Ishikawa (cell line): ENCODE results near the gene MRPL19.

Experiments used
- CEBPB ChIP-seq: IDR thresholded peaks from 2 replicates; pipeline ENCODE4 v1.6.1; 2012
- CREB1 ChIP-seq: IDR thresholded peaks from 2 replicates; pipeline ENCODE4 v1.6.1; 2012; ENCODE audit warnings: low read depth
- EGR1 ChIP-seq: IDR thresholded peaks from 2 replicates; pipeline ENCODE4 v1.6.1; 2012
- EP300 ChIP-seq: IDR thresholded peaks from 2 replicates; pipeline ENCODE4 v1.6.1; 2012; ENCODE audit warnings: borderline replicate concordance
- FOXM1 ChIP-seq: IDR thresholded peaks from 2 replicates; pipeline ENCODE4 v1.6.1; 2012; ENCODE audit warnings: low read depth, borderline replicate concordance
- NFIC ChIP-seq: IDR thresholded peaks from 2 replicates; pipeline ENCODE4 v1.6.1; 2012
- RAD21 ChIP-seq: IDR thresholded peaks from 2 replicates; pipeline ENCODE4 v1.6.1; 2012; ENCODE audit warnings: low read depth
- TAF1 ChIP-seq: IDR thresholded peaks from 2 replicates; pipeline ENCODE4 v1.6.1; 2012; ENCODE audit warnings: low read depth, mild to moderate bottlenecking
- TCF12 ChIP-seq: IDR thresholded peaks from 2 replicates; pipeline ENCODE4 v1.6.1; 2012; ENCODE audit warnings: low read depth
- TEAD4 ChIP-seq: IDR thresholded peaks from 2 replicates; pipeline ENCODE4 v1.6.1; 2012
- YY1 ChIP-seq: IDR thresholded peaks from 2 replicates; pipeline ENCODE4 v1.6.1; 2012; ENCODE audit warnings: low read depth
- ZBTB7A ChIP-seq: IDR thresholded peaks from 2 replicates; pipeline ENCODE4 v1.6.1; 2012; ENCODE audit warnings: low read depth
- TF ChIP-seq, protein P1 (sequence below): IDR thresholded peaks from 2 replicates; pipeline ENCODE4 v1.6.1; 2012
- TF ChIP-seq, protein P2 (sequence below): IDR thresholded peaks from 2 replicates; pipeline ENCODE4 v1.6.1; 2012
- TF ChIP-seq, protein P3 (sequence below): IDR thresholded peaks from 2 replicates; pipeline ENCODE4 v1.6.1; 2012; ENCODE audit warnings: low read depth, mild to moderate bottlenecking

The MRPL19 gene

DNA sequence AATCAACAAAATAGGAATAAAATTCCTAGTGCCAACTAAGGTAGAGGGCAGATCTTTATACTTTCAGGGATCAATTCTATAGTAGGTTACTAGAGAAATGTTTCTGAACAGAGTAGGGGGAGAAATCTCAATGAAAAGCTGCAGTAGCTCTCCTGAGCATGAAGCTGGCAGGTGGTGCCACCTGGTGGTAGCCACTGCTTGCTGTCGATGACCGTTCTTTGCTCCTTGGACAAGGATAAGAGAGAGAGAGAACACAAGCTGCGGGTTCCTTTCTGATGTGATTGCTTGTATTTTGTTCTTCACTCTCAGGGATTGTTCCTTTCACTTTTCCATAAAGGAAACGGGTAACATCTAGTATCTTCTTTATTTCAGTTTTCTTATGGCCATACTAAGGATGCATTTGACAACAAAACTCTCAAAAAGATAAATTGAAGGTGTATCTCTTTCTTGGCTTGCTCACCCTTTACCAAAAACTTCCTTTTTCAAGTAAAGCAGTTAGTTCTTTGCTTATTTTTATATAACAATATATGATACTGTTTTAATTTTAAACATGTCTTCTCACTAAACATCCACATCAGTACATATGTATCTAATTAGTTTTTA, 18.6 kb upstream of the MRPL19 start:
- TF ChIP-seq RAD21 (peak; percentile 91), TAF1 (no peak)

DNA sequence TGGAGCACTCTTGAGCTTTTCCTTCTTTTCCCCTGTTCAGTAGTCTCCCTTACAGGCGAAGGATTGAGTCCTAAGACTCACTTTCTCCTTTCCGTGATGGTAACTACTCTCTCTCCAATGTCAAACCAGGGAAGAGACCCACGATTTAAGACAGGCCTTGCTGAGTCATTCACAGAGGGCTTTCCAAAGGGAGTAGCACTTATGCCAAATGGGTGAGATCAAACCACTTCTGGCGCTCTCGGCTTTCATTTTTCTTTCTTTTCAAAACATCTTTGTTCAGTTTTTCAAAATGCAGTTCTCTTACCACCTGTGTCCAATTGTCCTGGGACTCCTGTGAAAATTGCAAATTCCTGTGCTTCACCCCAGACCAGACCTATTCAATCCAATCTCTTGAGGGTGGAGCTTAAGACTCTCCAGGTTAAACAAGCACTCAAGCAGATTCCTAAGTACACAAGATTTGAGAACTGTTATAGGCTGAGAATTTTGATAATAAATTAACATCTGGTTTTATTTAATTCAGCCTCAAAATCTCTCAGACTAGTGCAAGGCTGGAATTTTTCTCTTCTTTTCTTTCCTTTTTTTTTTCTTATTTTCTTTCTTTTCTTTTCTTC, 14.4 kb upstream of the MRPL19 start:
- TF ChIP-seq RAD21 (no peak), EP300 (no peak), ZBTB7A (no peak), FOXM1 (no peak), TEAD4 (no peak), CEBPB (no peak), CREB1 (no peak), YY1 (no peak), TCF12 (no peak), EGR1 (no peak), TAF1 (no peak), NFIC (no peak)
- TF ChIP-seq, protein P1, sequence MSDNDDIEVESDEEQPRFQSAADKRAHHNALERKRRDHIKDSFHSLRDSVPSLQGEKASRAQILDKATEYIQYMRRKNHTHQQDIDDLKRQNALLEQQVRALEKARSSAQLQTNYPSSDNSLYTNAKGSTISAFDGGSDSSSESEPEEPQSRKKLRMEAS = no peak
- TF ChIP-seq, protein P2, sequence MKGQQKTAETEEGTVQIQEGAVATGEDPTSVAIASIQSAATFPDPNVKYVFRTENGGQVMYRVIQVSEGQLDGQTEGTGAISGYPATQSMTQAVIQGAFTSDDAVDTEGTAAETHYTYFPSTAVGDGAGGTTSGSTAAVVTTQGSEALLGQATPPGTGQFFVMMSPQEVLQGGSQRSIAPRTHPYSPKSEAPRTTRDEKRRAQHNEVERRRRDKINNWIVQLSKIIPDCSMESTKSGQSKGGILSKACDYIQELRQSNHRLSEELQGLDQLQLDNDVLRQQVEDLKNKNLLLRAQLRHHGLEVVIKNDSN = no peak
- TF ChIP-seq, protein P3, sequence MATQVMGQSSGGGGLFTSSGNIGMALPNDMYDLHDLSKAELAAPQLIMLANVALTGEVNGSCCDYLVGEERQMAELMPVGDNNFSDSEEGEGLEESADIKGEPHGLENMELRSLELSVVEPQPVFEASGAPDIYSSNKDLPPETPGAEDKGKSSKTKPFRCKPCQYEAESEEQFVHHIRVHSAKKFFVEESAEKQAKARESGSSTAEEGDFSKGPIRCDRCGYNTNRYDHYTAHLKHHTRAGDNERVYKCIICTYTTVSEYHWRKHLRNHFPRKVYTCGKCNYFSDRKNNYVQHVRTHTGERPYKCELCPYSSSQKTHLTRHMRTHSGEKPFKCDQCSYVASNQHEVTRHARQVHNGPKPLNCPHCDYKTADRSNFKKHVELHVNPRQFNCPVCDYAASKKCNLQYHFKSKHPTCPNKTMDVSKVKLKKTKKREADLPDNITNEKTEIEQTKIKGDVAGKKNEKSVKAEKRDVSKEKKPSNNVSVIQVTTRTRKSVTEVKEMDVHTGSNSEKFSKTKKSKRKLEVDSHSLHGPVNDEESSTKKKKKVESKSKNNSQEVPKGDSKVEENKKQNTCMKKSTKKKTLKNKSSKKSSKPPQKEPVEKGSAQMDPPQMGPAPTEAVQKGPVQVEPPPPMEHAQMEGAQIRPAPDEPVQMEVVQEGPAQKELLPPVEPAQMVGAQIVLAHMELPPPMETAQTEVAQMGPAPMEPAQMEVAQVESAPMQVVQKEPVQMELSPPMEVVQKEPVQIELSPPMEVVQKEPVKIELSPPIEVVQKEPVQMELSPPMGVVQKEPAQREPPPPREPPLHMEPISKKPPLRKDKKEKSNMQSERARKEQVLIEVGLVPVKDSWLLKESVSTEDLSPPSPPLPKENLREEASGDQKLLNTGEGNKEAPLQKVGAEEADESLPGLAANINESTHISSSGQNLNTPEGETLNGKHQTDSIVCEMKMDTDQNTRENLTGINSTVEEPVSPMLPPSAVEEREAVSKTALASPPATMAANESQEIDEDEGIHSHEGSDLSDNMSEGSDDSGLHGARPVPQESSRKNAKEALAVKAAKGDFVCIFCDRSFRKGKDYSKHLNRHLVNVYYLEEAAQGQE = no peak

DNA sequence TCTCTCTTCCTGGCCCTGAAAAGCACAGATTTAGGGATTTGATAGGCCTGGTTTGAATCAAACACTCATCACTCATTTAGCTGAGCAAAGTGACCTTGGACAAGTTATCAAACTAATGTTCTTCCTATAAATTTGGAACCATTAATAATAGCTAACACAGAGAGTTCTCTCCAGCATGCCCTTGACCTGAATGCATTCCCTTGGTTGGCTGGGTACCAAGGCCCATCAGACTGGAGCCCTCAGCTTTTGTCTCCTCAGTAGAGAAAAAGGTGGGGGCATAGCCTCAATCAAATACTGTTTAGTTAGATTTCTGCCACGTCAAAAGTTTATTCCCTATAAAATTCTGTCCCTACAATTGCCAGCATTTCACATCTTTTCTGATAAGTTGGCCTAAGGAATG, 13.8 kb upstream of the MRPL19 start:
- TF ChIP-seq, protein P2 = no peak

DNA sequence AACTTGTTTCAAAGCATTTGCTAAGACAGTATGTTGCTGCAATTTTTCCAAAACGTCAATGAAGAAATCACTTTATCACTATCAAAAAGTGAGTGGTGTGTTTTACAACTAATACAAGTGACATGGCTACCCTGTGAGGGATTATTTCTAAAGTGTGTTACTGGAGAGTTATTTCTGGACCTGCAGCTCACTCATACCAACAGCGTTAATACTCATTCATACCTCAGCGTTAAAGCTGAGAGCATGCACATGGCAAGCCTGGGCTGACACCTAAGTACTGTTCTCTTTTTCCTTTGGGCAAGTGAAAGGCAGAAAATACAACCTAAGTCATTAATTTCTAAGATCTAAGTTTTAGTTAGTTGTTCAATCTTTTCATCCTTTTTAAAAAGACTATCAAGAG, 13.0 kb upstream of the MRPL19 start:
- TF ChIP-seq ZBTB7A (no peak), TCF12 (no peak), FOXM1 (no peak), YY1 (no peak), NFIC (no peak), CEBPB (no peak), TAF1 (no peak)
- TF ChIP-seq, protein P1 = no peak

DNA sequence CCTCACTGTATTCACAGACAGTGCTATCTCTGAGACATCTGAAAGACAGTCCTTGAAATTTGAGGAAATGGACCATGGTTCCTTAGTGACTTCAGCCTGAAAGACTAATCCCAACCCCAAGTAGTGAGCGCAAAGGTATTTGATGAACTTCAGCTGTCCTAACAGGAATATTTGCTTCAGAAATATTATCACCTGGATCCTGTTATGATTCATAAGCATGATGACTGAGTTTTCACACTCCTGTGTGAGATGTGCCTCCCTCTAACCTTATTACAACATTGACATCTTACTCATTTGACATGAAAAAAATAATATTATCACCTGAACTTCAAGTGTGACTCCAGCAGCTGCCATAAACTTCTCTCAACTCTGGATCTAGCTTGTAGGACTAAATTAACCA, 11.6 kb upstream of the MRPL19 start:
- TF ChIP-seq ZBTB7A (no peak), TCF12 (no peak), YY1 (no peak), TAF1 (no peak), EGR1 (no peak), TEAD4 (no peak), CEBPB (no peak), CREB1 (no peak), RAD21 (no peak), FOXM1 (no peak), NFIC (no peak), EP300 (no peak)
- TF ChIP-seq, protein P3 = no peak
- TF ChIP-seq, protein P1 = no peak
- TF ChIP-seq, protein P2 = no peak

DNA sequence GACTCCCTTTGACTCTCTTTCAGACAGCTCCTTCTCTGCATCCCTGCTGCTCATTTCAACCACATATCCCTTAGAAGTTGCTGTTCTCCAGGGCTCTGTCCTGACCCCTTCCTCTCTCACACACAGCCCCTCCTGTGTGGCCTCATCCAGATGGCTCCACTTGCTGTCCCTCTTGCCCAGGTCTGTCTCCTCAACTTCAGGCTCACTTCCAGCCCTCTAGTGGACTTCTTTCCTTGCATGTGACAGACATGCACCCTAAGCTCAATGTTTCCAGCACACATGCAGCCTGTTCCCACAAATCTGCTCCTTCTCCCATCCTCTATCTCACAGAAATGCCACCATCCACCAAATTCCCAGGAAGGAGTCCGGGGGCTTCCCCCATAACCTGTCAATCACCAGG, 9.0 kb upstream of the MRPL19 start:
- TF ChIP-seq EGR1 (no peak), TAF1 (no peak), YY1 (no peak), EP300 (no peak), TEAD4 (no peak), NFIC (no peak), ZBTB7A (no peak), TCF12 (no peak)
- TF ChIP-seq, protein P3 = no peak
- TF ChIP-seq, protein P1 = no peak
- TF ChIP-seq, protein P2 = no peak
